Measurements from ENCODE around the gene TECTB.

TECTB gene

DNA sequence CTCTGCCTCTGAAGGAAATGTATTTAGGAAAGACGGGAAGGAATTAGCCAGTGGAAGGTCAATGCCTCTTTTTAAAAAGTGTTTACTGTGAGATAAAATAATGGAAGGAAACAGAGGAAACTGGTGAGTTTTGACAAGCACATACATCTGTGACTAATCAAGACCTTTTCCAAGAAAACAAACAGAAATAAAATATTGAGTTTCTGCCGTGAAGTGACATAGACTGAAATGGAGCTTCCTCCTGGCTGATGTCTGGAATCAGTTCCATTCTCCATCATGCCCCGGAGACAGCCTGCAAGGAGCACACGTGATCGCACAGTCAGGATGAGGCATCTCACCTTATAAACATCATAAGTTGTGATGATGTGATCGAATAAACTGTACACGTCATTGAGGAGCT, 30.7 kb downstream of the TECTB start:
- Histone ChIP-seq H3K9me3 (ENCODE audit: control insufficient read depth, insufficient read depth, low read length) (no peaks in the 10 kb centered on the region), H3K4me3 (ENCODE audit: low read depth, low read length) (no peak overlapping the region), H3K4me1 (ENCODE audit: control insufficient read depth, insufficient read depth, low read length) (no peaks in the 10 kb centered on the region), H3K36me3 (ENCODE audit: control insufficient read depth, insufficient read depth, low read length) (no peaks in the 10 kb centered on the region), H3K27me3 (ENCODE audit: control insufficient read depth, insufficient read depth, low read length) (no peaks in the 10 kb centered on the region), H3K9ac (ENCODE audit: low read depth, low read length) (no peak overlapping the region)

DNA sequence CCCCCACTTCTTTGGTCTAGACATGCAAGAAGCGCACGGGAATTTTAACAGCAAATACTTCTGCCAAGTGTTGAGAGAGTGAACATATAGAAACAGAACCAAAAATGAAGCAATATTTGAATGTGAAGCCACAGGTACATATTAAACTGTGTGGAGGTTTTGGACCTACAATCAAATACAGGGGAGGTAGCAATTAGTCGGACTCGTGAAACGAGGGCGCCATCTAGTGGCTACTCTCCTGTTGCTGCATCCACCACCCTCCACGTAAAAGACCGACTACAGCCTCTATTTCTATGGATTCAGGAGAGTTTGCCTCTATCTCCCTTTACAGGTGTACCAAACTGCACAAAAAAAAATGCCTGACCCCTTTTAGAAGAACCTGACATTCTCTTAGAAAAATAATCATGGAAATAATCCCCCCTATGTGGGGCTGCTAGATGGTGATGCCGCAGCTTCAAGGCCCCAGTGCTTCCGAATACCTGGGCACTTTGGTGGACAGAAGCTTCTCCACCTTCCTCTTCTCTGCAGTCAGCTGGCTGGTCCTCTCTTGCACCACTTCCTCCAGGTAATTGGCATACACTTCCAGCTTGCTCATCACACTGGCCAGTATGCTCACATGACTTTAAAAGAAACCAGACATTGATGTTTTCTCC, 31.7 kb downstream of the TECTB start:
- H3K4me3 ChIP-seq (ENCODE audit: low read depth, low read length) = no peak overlapping the region
- H3K4me1 ChIP-seq (ENCODE audit: control insufficient read depth, insufficient read depth, low read length) = no peaks in the 10 kb centered on the region
- H3K27me3 ChIP-seq (ENCODE audit: control insufficient read depth, insufficient read depth, low read length) = no peaks in the 10 kb centered on the region

DNA sequence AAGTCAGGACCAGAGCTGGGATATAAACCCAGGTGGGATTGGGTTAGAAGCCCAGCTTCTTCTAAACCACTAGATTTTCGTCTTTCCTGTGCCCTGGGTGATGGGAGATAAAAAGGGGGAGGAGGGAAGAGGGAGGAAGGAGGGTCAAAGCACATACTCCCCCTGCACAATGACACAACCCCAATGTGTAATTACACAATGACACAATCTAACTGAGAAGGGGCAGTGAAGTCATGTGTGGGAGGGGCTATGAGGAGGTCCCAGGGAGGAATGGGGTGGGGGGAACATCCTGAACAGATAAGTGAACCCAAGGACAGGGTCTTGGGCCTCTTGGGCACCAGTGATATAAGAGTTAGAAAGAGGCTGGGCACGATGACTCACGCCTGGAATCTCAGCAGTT, 44.5 kb downstream of the TECTB start:
- no peaks in the 10 kb centered on the region for H3K4me1 ChIP-seq (ENCODE audit: control insufficient read depth, insufficient read depth, low read length)
- no peaks in the 10 kb centered on the region for H3K36me3 ChIP-seq (ENCODE audit: control insufficient read depth, insufficient read depth, low read length)
- H3K9me3 ChIP-seq (ENCODE audit: control insufficient read depth, insufficient read depth, low read length) = no peaks in the 10 kb centered on the region
- no peak overlapping the region for H3K4me3 ChIP-seq (ENCODE audit: low read depth, low read length)
- H3K9ac ChIP-seq (ENCODE audit: low read depth, low read length) = no peak overlapping the region
- H3K27me3 ChIP-seq (ENCODE audit: control insufficient read depth, insufficient read depth, low read length) = no peaks in the 10 kb centered on the region

More for the DNA sequence above, 31.7 kb downstream of the TECTB start:
- Histone ChIP-seq H3K9ac (ENCODE audit: low read depth, low read length) (no peak overlapping the region), H3K9me3 (ENCODE audit: control insufficient read depth, insufficient read depth, low read length) (no peaks in the 10 kb centered on the region), H3K36me3 (ENCODE audit: control insufficient read depth, insufficient read depth, low read length) (no peaks in the 10 kb centered on the region)

DNA sequence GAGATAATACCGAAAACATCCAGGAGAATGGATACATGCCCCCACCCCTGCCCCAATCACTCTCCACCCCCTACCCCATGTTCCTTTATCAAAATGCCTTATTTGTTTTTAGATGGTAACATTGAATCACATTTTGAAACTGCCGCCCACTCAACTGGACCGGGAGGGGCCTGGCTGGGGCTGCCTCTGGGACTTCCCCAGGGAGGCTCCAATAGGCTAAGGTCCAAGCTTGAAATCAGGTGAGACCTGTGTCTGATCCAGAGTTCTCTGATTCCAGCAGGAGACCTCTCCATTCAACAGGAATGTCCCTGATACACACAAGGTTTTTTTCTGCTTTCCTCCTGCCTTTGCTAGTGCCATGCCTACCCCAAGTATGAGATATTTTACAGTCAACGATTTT, 47.0 kb downstream of the TECTB start:
- no peaks in the 10 kb centered on the region for H3K27me3 ChIP-seq (ENCODE audit: control insufficient read depth, insufficient read depth, low read length)
- no peak overlapping the region for H3K9ac ChIP-seq (ENCODE audit: low read depth, low read length)
- H3K4me3 ChIP-seq (ENCODE audit: low read depth, low read length) = no peak overlapping the region
- no peaks in the 10 kb centered on the region for H3K4me1 ChIP-seq (ENCODE audit: control insufficient read depth, insufficient read depth, low read length)
- H3K36me3 ChIP-seq (ENCODE audit: control insufficient read depth, insufficient read depth, low read length) = no peaks in the 10 kb centered on the region
- no peaks in the 10 kb centered on the region for H3K9me3 ChIP-seq (ENCODE audit: control insufficient read depth, insufficient read depth, low read length)

DNA sequence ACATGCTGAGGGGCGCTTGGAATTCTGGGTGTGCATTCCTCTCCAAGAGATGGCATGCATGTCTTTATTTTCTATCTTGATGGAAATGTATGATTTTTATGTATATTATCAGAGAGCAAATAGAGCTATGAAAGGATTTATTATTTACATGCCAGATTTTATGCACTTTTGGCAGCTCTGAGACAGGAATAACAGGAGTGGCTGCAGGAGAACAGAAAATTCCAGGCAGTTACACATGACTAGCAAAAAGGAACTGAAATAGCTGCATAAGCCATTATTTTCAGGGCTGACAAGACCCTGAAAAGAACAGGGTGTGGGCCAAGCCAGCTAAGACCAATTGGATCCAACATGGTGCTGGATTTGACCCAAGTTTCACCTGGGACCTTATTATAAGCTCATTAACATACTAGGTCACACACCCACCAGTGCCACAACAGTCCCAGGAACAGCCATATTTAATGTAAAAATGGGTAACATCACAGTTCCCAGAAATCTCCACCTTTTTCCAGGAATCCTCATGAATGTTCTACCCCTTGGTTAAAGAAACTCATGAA, 47.5 kb downstream of the TECTB start:
- Histone ChIP-seq H3K4me1 (ENCODE audit: control insufficient read depth, insufficient read depth, low read length) (no peaks in the 10 kb centered on the region), H3K4me3 (ENCODE audit: low read depth, low read length) (no peak overlapping the region), H3K9me3 (ENCODE audit: control insufficient read depth, insufficient read depth, low read length) (no peaks in the 10 kb centered on the region), H3K27me3 (ENCODE audit: control insufficient read depth, insufficient read depth, low read length) (peaks cover under 1% of the 10 kb centered on the region), H3K9ac (ENCODE audit: low read depth, low read length) (no peak overlapping the region), H3K36me3 (ENCODE audit: control insufficient read depth, insufficient read depth, low read length) (no peaks in the 10 kb centered on the region)

DNA sequence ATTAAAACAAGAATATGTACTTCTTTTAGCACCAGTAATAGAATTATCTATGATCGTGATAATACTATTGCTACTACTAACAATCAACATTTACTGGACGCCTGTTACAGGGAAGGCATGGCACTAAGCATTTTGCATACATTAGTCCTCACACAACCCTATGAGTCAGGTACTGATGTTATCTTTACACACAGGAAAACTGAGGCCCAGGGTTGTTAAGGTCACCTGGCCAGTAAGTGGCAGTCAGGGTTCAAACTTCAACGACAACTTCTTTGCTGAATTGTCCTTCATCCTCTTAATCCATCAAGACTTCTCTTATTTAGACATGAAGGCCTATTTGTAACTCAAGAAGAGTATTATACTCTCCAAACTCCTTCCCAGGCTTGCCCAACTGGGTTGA, 48.8 kb downstream of the TECTB start:
- no peak overlapping the region for H3K9ac ChIP-seq (ENCODE audit: low read depth, low read length)
- no peaks in the 10 kb centered on the region for H3K36me3 ChIP-seq (ENCODE audit: control insufficient read depth, insufficient read depth, low read length)
- no peaks in the 10 kb centered on the region for H3K4me1 ChIP-seq (ENCODE audit: control insufficient read depth, insufficient read depth, low read length)
- H3K4me3 ChIP-seq (ENCODE audit: low read depth, low read length) = no peak overlapping the region
- peaks cover 2% of the 10 kb centered on the region for H3K27me3 ChIP-seq (ENCODE audit: control insufficient read depth, insufficient read depth, low read length)
- no peaks in the 10 kb centered on the region for H3K9me3 ChIP-seq (ENCODE audit: control insufficient read depth, insufficient read depth, low read length)

DNA sequence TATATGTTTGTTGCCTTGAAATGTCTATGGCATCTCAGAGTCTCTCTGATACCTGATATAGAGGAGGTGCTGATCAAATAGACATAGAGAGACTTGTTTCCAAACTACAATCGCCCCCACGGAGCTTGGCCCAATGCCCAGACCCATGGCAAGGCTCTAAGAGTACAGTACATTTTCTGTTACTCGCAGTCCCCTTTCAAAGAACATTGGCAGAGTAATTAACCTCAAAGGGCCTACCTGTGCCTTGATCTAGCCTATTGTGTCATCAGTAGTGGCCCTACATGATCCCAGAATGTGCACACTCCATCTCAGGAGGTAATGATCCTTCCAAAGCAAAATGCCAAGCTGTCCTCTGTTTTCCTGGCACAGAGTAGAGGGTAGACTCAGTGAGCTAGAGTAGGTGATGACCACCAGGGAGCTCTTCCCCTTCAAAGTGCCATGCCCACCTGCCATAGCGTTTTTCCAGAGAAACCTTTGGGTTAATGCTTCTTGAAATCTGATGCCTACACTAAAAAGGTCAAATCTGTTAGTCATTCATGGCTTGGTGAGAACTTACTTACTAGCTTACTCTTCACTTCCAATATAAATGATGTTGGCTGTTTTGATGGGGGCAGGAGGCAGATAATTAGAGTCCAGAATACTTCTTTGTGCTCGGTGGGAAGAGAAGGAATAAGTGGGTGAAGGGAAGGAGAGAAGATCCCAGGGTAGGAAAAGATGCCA, 49.5 kb downstream of the TECTB start:
- Histone ChIP-seq H3K27me3 (ENCODE audit: control insufficient read depth, insufficient read depth, low read length) (peaks cover 2% of the 10 kb centered on the region), H3K36me3 (ENCODE audit: control insufficient read depth, insufficient read depth, low read length) (no peaks in the 10 kb centered on the region), H3K9me3 (ENCODE audit: control insufficient read depth, insufficient read depth, low read length) (no peaks in the 10 kb centered on the region), H3K9ac (ENCODE audit: low read depth, low read length) (no peak overlapping the region), H3K4me1 (ENCODE audit: control insufficient read depth, insufficient read depth, low read length) (no peaks in the 10 kb centered on the region), H3K4me3 (ENCODE audit: low read depth, low read length) (no peak overlapping the region)

DNA sequence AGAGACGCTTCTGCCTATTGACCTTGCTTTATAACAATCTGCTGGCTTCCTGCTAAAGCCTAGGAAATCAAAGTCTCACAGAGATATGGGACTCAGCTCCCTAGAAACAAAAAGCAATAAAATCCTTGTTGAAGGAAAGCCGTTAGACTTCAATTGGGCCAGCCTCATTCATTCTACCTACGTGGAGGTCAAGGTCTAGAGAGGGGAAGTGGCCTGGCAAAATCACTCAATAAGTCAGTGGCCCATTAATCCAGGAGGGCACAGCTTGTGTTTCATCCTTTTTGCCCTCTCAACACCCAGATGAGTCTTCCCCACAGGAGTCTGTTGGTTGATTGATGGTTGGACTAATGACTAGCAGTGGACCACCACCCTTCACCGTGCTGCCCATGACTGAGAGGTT, 50.3 kb downstream of the TECTB start:
- H3K9ac ChIP-seq (ENCODE audit: low read depth, low read length) = no peak overlapping the region

DNA sequence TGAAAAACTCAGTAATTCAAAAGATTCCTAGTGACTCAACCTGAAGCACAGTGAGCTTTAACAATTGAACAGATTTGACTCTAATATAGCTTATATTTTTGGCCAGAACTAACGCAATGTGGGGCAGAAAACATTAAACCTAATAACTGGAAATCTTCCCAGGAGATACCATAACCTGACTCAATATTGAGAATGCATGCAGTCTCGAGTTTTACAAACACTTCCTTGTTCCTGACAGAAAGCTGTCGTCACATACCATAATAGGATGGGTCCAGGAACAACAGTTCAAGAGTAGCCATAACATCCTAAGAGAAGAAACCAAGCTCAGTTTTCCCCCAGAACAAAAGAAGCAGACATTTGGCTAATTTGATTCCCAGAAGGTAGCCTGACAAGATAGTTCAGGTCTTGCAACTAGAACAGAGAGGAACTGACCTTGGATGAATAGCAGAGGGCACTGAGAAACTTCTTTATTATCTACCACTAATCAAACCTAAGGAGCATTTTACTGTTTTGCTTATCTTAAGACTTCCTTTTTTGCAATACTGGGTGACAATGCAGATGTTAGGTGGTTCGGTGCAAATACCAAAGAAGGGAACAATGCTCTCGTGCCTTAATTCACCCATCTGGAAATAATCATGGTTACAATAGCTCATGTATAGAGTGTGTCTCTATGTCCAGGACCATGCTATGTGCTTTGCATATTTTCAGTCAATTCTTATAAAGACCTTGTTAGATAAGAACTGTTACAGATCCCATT, 52.1 kb downstream of the TECTB start:
- Histone ChIP-seq H3K9ac (ENCODE audit: low read depth, low read length) (no peak overlapping the region), H3K27me3 (ENCODE audit: control insufficient read depth, insufficient read depth, low read length) (peaks cover 2% of the 10 kb centered on the region), H3K9me3 (ENCODE audit: control insufficient read depth, insufficient read depth, low read length) (no peaks in the 10 kb centered on the region), H3K4me1 (ENCODE audit: control insufficient read depth, insufficient read depth, low read length) (no peaks in the 10 kb centered on the region), H3K4me3 (ENCODE audit: low read depth, low read length) (no peak overlapping the region), H3K36me3 (ENCODE audit: control insufficient read depth, insufficient read depth, low read length) (no peaks in the 10 kb centered on the region)

More for the DNA sequence above, 50.3 kb downstream of the TECTB start:
- H3K4me3 ChIP-seq (ENCODE audit: low read depth, low read length) = no peak overlapping the region
- H3K9me3 ChIP-seq (ENCODE audit: control insufficient read depth, insufficient read depth, low read length) = no peaks in the 10 kb centered on the region
- no peaks in the 10 kb centered on the region for H3K4me1 ChIP-seq (ENCODE audit: control insufficient read depth, insufficient read depth, low read length)
- no peaks in the 10 kb centered on the region for H3K36me3 ChIP-seq (ENCODE audit: control insufficient read depth, insufficient read depth, low read length)
- H3K27me3 ChIP-seq (ENCODE audit: control insufficient read depth, insufficient read depth, low read length) = peaks cover 2% of the 10 kb centered on the region

DNA sequence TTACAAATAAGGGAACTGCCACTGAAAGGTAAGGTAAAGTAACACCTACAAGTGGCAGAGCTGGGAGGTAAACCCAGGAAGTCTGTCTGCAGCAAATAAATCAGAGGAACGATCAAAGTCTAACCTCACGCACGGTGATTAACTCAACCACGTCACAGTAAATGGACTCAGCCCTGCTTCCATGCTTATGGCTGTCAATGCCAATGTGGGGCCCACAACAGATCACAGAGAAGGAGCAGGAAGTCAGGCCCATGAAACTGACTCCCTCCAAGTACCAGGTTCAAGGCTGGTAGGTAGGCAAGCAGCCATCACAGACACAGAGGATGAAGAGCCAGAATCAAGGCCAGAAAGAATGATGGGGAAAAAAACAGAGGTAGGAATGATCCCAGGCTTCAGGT, 52.7 kb downstream of the TECTB start:
- Histone ChIP-seq H3K27me3 (ENCODE audit: control insufficient read depth, insufficient read depth, low read length) (peaks cover 2% of the 10 kb centered on the region), H3K4me3 (ENCODE audit: low read depth, low read length) (no peak overlapping the region), H3K9me3 (ENCODE audit: control insufficient read depth, insufficient read depth, low read length) (no peaks in the 10 kb centered on the region), H3K36me3 (ENCODE audit: control insufficient read depth, insufficient read depth, low read length) (no peaks in the 10 kb centered on the region), H3K9ac (ENCODE audit: low read depth, low read length) (no peak overlapping the region), H3K4me1 (ENCODE audit: control insufficient read depth, insufficient read depth, low read length) (no peaks in the 10 kb centered on the region)

DNA sequence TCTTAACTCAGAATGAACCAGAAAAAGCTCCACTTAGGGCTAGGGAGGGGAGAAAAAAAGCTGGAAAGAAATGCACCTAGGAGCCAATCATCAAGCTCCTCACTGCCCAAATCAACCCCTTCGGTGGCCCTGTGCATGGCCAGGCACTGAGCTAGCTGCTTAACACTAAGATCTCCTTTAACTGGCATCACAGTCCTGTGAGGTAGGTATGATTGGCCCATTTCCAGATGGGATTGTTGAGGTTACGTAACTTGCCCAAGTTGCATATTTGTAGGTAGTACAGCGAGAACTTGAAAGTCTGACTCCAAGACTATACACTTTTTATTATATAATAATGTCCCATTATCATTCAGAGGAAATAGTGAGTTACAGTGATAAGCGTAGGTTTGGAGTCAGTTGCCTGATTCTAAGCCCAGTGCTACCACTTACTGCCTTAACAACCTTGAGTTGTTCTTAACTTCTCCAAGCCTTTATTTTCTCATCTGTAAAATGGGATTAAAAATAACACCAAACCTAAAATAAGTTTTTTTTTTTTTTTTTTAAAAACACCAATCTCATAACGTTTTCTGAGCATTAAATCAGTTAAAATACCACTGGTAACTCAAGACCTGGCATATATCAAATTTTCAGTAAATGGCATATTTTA, 53.5 kb downstream of the TECTB start:
- no peak overlapping the region for H3K9ac ChIP-seq (ENCODE audit: low read depth, low read length)

More for the DNA sequence above, 53.5 kb downstream of the TECTB start:
- H3K4me1 ChIP-seq (ENCODE audit: control insufficient read depth, insufficient read depth, low read length) = no peaks in the 10 kb centered on the region
- peaks cover 2% of the 10 kb centered on the region for H3K27me3 ChIP-seq (ENCODE audit: control insufficient read depth, insufficient read depth, low read length)
- no peak overlapping the region for H3K4me3 ChIP-seq (ENCODE audit: low read depth, low read length)
- no peaks in the 10 kb centered on the region for H3K9me3 ChIP-seq (ENCODE audit: control insufficient read depth, insufficient read depth, low read length)
- no peaks in the 10 kb centered on the region for H3K36me3 ChIP-seq (ENCODE audit: control insufficient read depth, insufficient read depth, low read length)
